ENCODE results near the gene PADI3.

GRCh38 chr1:17272646-17273045 is 23.7 kb downstream of the PADI3 start:
- TF ChIP-seq CTCF (IDR thresholded peaks at IDR 0.05; ENCODE audit: low read depth, low read length) (no peak), POLR2A (IDR thresholded peaks at IDR 0.05; ENCODE audit: extremely low read depth, insufficient read length) (no peak), MAX (IDR thresholded peaks at IDR 0.05; ENCODE audit: low read depth, low read length) (no peak)
